Amniotic stem cell (primary cell): ENCODE data around the gene CADM3.

ENCODE experiments used
- DNase-seq: peaks from one replicate; lab custom pipeline; 2025; lab: John Stamatoyannopoulos, UW

The CADM3 gene

DNA sequence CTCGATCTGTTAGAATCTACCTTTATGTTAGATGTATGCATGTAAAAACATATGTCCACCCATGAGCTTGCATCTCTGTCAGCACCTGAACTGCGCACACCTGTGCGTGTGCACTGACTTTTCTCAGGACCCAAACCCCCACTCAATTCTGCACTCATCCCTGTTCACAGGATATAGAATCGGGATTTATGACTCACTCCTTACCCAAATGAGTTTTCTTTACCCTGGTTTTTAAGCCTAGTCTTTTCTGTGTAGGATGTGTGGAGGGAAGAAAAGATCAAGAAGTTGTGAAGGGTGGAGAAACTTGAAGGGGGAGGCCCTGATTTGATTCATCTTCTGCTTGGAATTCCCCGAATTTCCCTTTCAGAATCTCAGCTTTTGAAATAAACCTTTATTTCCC is 35.7 kb downstream of the CADM3 start:
- DNase-seq, result no peak

DNA sequence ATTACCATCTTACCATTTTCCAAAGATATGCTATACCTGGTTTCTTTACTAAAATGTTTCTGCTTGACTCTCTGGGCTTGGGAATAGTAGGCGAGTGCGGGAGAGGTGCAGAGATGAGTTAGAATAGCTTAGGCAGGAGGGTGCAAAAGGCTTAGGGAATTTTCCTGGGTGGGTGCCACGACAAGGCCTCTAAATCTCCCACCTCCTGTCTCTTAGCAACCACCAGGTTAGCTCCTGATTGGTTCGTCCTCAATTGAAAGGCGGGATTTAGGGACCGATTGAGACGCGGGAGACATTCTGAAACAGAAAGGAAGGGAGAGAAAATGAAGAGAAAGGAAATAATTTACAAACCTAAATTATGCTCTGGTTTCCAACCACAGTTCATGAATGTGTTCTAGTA is 36.4 kb downstream of the CADM3 start:
- no peak for DNase-seq

DNA sequence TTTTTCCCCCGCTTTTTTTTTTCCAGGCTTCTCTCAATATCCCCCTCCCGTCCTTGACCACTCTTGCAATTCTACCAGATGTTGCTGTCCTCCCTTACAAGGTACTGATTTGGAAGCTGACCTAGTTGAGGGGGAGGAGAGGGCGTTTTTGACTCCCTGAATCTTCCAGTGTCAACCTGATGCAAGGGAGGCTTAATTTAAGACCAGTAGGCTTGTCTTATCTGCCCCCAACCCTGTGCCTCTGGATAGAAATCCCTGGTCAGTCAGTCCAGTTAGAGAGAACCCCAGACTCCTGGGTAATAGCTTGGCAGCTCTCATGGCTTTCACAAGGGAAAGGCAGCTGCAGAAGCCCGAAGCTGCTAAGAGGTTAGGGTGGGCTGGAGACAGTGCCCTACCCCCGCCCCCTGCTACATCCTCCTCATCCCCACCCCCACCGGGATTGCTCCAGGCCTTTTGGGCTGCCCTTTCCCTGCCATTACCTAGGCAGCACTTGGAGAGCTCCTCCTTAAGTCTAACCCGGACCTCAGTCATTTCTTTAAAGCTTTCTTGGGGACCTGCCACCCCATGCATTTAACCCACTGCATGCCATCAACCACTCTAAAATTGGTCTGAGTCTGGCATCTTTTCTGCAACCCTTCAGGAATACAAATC is 36.9 kb downstream of the CADM3 start:
- no peak for DNase-seq

DNA sequence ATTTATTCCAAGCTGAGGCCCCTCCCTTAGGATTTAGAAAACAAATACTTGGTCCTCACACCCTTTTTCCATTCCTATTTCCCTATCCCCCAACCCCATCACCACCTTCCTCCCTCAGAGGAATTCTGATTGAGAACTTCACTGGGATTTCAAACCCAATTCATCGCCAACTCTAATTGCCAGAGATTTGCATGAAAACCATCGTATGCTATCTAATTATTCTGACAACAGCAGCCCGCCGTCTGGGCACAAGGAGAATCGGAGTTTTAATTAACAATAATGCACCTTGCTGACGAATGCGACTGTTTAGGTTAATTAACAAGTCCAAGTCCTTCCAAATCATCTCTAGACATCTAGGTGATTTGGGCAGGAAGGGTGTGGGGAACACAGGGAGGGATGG is 37.6 kb downstream of the CADM3 start:
- DNase-seq, result no peak

DNA sequence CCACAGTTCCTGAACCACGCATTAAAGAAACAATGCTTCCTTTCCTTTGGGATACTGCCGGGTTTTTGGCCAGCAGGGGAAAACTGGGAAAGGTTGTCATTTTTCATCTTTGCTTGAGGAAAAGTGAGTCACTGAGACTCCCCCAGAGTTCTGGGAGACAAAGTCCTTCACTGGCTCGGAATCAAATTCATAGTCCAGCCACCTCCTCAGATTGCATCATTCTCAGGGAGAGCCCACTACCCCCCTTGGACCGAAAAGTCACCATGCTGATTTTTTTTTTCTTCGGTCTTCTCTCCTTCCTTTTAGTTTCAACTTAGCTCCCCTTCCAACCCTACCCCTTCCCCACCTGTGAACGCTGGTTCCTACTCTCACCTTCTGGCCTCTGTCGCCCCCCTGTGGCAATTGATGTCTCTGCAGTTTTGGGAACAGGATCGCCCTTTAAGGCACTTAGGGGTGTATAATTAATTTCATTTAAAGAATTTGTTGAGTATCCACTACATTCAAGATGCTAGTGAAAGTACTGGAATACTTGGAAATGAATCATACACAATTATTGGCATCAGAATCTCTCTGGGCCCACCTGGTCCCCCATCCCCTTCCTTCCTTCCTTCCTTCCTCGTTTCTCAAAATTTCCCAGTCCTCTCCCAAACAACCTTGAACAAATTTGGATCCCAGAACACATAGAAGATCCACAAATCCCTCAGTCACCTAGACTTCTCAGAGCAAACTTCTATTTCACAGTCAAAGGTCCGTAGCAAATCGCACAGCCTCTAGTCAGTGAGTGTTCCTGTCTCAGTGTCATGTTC is 40.1 kb downstream of the CADM3 start:
- no peak for DNase-seq

DNA sequence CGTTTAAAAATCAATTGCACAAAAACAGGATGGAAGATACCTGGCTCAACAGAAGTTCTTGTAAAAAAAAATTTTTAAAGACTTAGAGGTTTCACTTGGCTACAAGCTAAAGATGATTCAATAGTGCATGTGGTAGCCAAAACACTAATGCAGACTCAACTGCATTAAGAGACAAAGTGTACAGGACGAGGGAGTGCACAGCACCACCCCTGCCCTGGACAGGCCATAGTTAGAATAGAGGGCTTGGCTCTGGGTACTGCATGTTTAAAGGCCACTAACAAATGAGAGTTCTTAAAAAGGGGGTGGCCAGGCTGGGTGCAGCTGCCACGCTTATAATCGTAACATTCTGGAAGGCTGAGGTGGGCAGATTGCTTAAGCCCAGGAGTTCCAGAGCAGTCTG is 41.2 kb downstream of the CADM3 start:
- no peak for DNase-seq

DNA sequence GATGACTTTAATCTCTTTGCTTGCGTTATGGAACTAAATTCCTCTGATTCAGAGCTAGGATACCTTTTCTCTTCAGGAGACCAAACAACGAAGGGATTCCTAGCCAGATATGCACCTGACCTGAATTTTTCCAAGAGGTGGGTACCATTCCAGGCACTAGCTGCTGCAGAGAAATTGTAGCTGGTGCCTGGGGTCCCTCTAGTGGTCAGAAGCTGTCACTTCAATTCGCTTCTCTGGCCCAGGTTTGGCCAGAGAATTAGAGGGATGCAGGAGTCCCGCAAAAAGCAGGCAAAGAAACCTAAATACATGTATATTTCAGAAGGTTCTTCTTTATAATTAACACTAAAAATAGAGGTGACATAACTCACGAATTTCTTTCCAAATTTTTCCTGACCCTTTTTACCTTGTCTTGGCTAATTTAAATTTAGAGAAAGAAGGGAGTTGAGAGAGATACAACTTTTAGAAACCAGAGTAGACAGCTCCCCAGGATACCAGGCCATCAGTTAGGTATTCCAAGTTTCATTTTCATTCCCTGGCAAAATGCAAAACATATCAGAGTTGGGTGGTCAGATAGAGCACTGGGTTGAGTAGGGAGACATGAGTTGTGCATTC is 42.8 kb downstream of the CADM3 start:
- no peak for DNase-seq

- no peak for DNase-seq
Observed at GRCh38 chr1:159218649-159219636, 47.5 kb downstream of the CADM3 start.

- DNase-seq, result no peak
Observed at GRCh38 chr1:159222075-159222865, 50.9 kb downstream of the CADM3 start.

- no peak for DNase-seq
Observed at GRCh38 chr1:159223004-159223403, 51.6 kb downstream of the CADM3 start.

DNA sequence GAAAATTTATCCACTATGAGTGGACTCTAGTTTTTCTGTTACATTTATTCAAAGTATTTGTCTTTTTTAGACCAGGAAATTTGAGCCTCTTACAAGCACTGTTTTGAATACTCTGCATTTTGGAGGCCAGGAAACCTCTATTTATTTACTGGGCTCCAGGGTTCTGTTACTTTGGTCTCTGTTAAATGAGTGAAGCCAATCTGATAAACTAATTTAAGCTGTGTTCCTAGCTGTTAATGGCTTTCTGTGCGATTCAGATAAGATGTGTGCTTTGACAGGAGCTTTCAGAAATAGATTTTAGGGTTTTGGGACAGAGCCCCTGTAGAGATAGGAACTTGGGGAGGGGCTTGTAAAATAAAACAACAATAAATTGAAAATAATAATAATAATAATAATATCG is 57.1 kb downstream of the CADM3 start:
- no peak for DNase-seq

DNA sequence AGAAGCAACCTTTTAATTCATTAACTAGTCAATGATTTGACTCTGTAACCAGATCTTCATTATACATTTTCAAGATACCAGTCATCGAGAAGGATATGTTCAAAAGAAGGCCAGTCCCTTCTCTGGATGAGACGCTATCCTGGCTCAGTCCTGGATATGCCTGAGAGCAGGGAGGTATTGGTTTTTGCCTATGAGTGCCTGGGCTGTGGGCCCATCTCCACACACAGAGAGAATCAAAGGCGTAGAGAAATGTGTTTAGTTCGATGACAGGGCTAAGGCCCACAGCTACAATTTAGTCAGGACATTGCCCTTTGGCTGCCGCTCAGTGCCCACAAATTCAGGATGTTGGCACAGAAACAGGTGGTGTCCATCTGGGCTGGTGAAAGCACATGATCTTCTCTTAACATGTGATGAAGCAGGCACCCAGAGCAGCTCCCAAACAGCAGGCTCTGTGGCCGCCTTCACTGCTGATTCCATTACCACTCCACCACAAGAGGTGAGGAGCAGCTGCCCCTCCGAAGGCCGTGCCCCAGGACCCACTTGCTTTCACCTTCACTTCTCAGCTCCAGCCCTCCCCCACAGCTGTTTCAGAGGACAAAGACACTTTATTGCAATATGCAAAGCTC is 58.0 kb downstream of the CADM3 start:
- no peak for DNase-seq

DNA sequence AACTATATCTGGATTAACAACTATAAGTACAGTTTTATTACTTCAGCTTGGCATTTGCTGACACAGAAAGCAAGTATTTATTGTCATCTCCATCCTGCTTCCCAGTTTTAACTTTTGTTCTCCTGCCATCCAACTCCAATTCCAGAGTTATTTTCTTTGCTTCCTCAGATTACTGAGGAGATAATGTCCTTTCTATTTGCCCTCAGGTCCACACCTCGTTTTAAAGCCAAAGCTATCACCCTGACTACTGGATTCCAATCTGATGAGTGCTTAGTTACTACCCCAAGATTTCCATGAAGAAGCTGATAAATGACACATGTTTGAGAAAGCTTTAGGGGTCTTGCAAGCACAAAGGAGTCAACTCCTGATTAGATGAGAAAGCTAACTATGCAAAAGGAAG is 58.5 kb downstream of the CADM3 start:
- DNase-seq, result no peak

- DNase-seq, result no peak
Observed at GRCh38 chr1:159239551-159240220, 68.3 kb downstream of the CADM3 start.

DNA sequence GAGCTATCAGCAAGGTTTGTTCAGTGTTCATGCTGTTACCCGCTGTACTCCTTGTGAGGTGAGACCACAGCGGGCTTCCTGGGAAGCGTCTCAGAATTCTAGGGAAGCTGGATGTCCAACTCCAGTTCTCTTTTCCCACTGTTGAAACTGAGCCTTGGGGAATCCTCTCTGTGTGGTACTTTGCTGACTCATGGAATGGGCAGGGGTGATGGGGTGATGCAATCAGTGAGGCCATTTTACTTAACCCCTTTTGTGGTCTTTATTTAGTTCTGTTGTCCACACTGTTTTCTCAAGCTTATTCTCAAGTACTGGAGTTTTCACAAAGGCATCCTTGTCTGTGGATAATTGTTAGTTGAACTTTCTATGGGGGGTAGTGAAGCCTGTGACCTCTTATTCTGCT is 75.9 kb downstream of the CADM3 start:
- DNase-seq, result no peak

DNA sequence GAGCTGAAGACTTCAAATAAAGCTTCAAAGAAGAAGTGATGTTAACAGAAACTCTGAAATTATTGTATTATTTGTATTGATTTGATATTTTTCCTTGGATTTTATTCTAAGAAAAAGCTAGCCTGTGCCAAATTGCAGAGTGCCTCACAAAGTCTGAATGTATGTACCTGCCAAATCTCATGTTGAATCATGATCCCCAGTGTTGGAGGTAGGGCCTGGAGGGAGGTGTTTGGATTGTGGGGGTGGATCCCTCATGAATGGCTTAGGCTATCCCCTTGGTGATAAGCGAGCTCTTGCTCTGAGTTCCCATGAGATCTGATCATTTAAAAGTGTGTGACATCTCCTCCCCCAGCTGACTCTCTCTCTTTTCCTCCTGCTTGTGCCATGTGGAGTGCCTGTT is 76.9 kb downstream of the CADM3 start:
- DNase-seq, result no peak

DNA sequence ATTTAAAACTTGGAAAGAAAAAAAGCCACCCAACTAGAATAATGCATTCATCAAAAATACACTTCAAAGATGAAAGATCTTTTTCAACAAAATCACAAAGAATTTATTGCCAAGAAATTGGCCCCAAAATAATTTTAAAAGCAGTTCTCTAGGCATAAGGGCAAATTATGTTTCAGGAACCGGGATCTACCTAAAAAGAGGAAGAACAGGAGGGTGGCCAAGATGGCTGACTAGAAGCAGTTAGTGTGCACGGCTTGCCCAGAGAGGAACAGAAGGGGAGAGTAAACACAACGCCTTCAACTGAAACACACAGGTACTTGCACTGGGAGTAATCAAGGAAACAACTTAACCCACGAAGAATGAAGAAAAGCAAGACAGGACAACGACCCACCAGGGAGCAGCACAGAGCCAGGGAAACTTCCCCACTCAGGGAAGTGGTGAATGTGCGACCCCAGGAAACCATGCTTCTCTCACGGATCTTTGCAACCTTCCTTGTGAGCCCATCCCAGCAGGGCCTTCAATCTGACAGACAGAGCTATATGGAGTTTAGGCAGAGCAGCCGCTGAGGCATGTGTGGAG is 79.3 kb downstream of the CADM3 start:
- no peak for DNase-seq
